Measurements from ENCODE around the gene COL5A2.
A peak's percentile ranks its signal among the peaks of the same experiment; 100 is the strongest.

Gene COL5A2

GRCh38 chr2:189210250-189211087 is 30.9 kb upstream of the COL5A2 start:
- no peak for TF ChIP-seq CTCF (IDR thresholded peaks at IDR 0.05; ENCODE audit: low read depth, low read length, missing control alignments)
- in situ Hi-C loops (cut with HindIII; ENCODE audit: low pct_ligation_motif_present, low sequenced_read_pairs): no loop called here
- H3K27me3 ChIP-seq (replicated peaks): no peaks in the 10 kb centered on the region
- peak; percentile 85 for DNase-seq
- H3K4me3 ChIP-seq (ENCODE audit: low read depth, low read length): no peak overlapping the region
- peak overlapping the region; percentile 99 for H3K27ac ChIP-seq
- H3K36me3 ChIP-seq (replicated peaks): no peaks in the 10 kb centered on the region

- in situ Hi-C loops (cut with HindIII; ENCODE audit: low pct_ligation_motif_present, low sequenced_read_pairs): no loop called here
- TF ChIP-seq CTCF (IDR thresholded peaks at IDR 0.05; ENCODE audit: low read depth, low read length, missing control alignments): no peak
- peak overlapping the region; percentile 99 for H3K27ac ChIP-seq
- no peak overlapping the region for H3K4me3 ChIP-seq (ENCODE audit: low read depth, low read length)
- DNase-seq: no peak
- H3K36me3 ChIP-seq (replicated peaks): no peaks in the 10 kb centered on the region
- no peaks in the 10 kb centered on the region for H3K27me3 ChIP-seq (replicated peaks)
Measured at GRCh38 chr2:189208254-189208653, 28.7 kb upstream of the COL5A2 start.

- in situ Hi-C loops (cut with HindIII; ENCODE audit: low pct_ligation_motif_present, low sequenced_read_pairs): no loop called here
- no peak for DNase-seq
- Histone ChIP-seq H3K36me3 (replicated peaks) (no peaks in the 10 kb centered on the region), H3K4me3 (ENCODE audit: low read depth, low read length) (no peak overlapping the region), H3K27me3 (replicated peaks) (no peaks in the 10 kb centered on the region), H3K27ac (peak overlapping the region; percentile 36)
- no peak for TF ChIP-seq CTCF (IDR thresholded peaks at IDR 0.05; ENCODE audit: low read depth, low read length, missing control alignments)
Measured at GRCh38 chr2:189204322-189204941, 24.9 kb upstream of the COL5A2 start.

- TF ChIP-seq CTCF (IDR thresholded peaks at IDR 0.05; ENCODE audit: low read depth, low read length, missing control alignments): no peak
- Histone ChIP-seq H3K36me3 (replicated peaks) (no peaks in the 10 kb centered on the region), H3K27ac (no peak overlapping the region), H3K27me3 (replicated peaks) (no peaks in the 10 kb centered on the region), H3K4me3 (ENCODE audit: low read depth, low read length) (no peak overlapping the region)
- no peak for DNase-seq
- in situ Hi-C loops (cut with HindIII; ENCODE audit: low pct_ligation_motif_present, low sequenced_read_pairs): no loop called here
Measured at GRCh38 chr2:189203177-189203799, 23.7 kb upstream of the COL5A2 start.

GRCh38 chr2:189199797-189200196 is 20.2 kb upstream of the COL5A2 start:
- Histone ChIP-seq H3K27ac (no peak overlapping the region), H3K36me3 (replicated peaks) (no peaks in the 10 kb centered on the region), H3K27me3 (replicated peaks) (no peaks in the 10 kb centered on the region), H3K4me3 (ENCODE audit: low read depth, low read length) (no peak overlapping the region)
- TF ChIP-seq CTCF (IDR thresholded peaks at IDR 0.05; ENCODE audit: low read depth, low read length, missing control alignments): no peak
- in situ Hi-C loops (cut with HindIII; ENCODE audit: low pct_ligation_motif_present, low sequenced_read_pairs): no loop called here
- no peak for DNase-seq

All from brain microvascular endothelial cell (primary cell).